HEK293 (cell line): ENCODE measurements around the gene SLC26A8.

Experiments
- CTCF ChIA-PET: fragments of 350-600 bp; formaldehyde crosslinking; extraction: SDS; loops from one replicate; lab custom pipeline; 2021; ENCODE audit warnings: antibody characterized with exemption; lab: Yijun Ruan, JAX
- POLR2A ChIA-PET: fragments of 300-600 bp; formaldehyde crosslinking; extraction: SDS; loops from one replicate; lab custom pipeline; 2020; ENCODE audit warnings: antibody characterized with exemption, inconsistent platforms; lab: Yijun Ruan, JAX
- H3K27ac ChIP-seq: fragments of 200-500 bp; sonication (Bioruptor generic); 2 replicates; pipeline ENCODE4 v1.5.1; 2014; ENCODE audit warnings: low read depth, low read length, control low read depth, inconsistent platforms; ENCODE audit errors: extremely low read depth
- H3K36me3 ChIP-seq, 2 experiments: fragments of 200-500 bp in 1 of 2; sonication (Bioruptor generic) in 1 of 2; 1 replicate in 1 of 2; 2 replicates in 1 of 2; pipeline ENCODE4 v1.5.1; 2014 to 2017; ENCODE audit warnings: inconsistent platforms in 2 of 2, low read length in 2 of 2; ENCODE audit not compliant: control insufficient read depth in 2 of 2, insufficient read depth in 1 of 2
- H3K4me1 ChIP-seq: fragments of 200-500 bp; sonication (Bioruptor generic); 2 replicates; pipeline ENCODE4 v1.5.1; 2014; ENCODE audit warnings: mild to moderate bottlenecking, low read length, inconsistent platforms; ENCODE audit not compliant: control insufficient read depth, insufficient read depth
- H3K4me3 ChIP-seq: 2 replicates; pipeline ENCODE4 v1.5.1; 2011; ENCODE audit warnings: low read depth, mild to moderate bottlenecking, control low read depth, low read length, moderate library complexity
- H3K9me3 ChIP-seq: fragments of 200-500 bp; sonication (Bioruptor generic); 2 replicates; pipeline ENCODE4 v1.5.1; 2014; ENCODE audit warnings: low read depth, low read length, inconsistent platforms; ENCODE audit not compliant: control insufficient read depth, insufficient read depth
- EGR2 ChIP-seq: fragments of 450-650 bp; formaldehyde crosslinking; IDR thresholded peaks from 2 replicates; pipeline ENCODE4 v1.5.1; 2016; ENCODE audit warnings: low read depth, missing biosample characterization, missing genetic modification characterization
- PRDM2 ChIP-seq: fragments of 450-650 bp; formaldehyde crosslinking; IDR thresholded peaks from 2 replicates; pipeline ENCODE4 v1.5.1; 2016; ENCODE audit warnings: missing biosample characterization, missing genetic modification characterization, borderline replicate concordance
- ZBTB49 ChIP-seq: fragments of 450-650 bp; formaldehyde crosslinking; IDR thresholded peaks from 2 replicates; pipeline ENCODE4 v1.5.1; 2016; ENCODE audit warnings: missing biosample characterization, missing genetic modification characterization, low read depth
- ZNF16 ChIP-seq: fragments of 450-650 bp; formaldehyde crosslinking; IDR thresholded peaks from 2 replicates; pipeline ENCODE4 v1.5.1; 2016; ENCODE audit warnings: low read depth, missing biosample characterization, missing genetic modification characterization
- ZNF24 ChIP-seq: fragments of 450-650 bp; formaldehyde crosslinking; IDR thresholded peaks from 2 replicates; pipeline ENCODE4 v1.5.1; 2016; ENCODE audit warnings: missing biosample characterization, missing genetic modification characterization
- ZNF274 ChIP-seq, 2 experiments: fragments of 200-500 bp in 1 of 2; fragments of 450-650 bp in 1 of 2; sonication (Bioruptor generic) in 1 of 2; formaldehyde crosslinking in 1 of 2; IDR thresholded peaks; 2 replicates each; pipeline versions ENCODE4 v1.5.1 to v1.6.1; 2014 to 2016; ENCODE audit warnings: borderline replicate concordance in 1 of 2, inconsistent platforms in 1 of 2, low read length in 1 of 2, missing biosample characterization in 1 of 2, missing genetic modification characterization in 1 of 2
- ZNF404 ChIP-seq: fragments of 450-650 bp; formaldehyde crosslinking; IDR thresholded peaks from 2 replicates; pipeline ENCODE4 v1.5.1; 2017; ENCODE audit warnings: missing biosample characterization, missing genetic modification characterization
- ZNF558 ChIP-seq: fragments of 450-650 bp; formaldehyde crosslinking; IDR thresholded peaks from 2 replicates; pipeline ENCODE4 v1.5.1; 2016; ENCODE audit warnings: missing biosample characterization, missing genetic modification characterization
- ZNF571 ChIP-seq: fragments of 450-650 bp; formaldehyde crosslinking; IDR thresholded peaks from 2 replicates; pipeline ENCODE4 v1.5.0; 2017; ENCODE audit warnings: missing biosample characterization, missing genetic modification characterization
- ZNF664 ChIP-seq: fragments of 450-650 bp; formaldehyde crosslinking; IDR thresholded peaks from 2 replicates; pipeline ENCODE4 v1.5.1; 2016; ENCODE audit warnings: missing biosample characterization, missing genetic modification characterization
- ZNF692 ChIP-seq: fragments of 450-650 bp; formaldehyde crosslinking; IDR thresholded peaks from 2 replicates; pipeline ENCODE4 v1.5.1; 2016; ENCODE audit warnings: missing biosample characterization, missing genetic modification characterization
- ZNF704 ChIP-seq: fragments of 450-650 bp; formaldehyde crosslinking; IDR thresholded peaks from 2 replicates; pipeline ENCODE4 v1.5.1; 2016; ENCODE audit warnings: missing biosample characterization, missing genetic modification characterization

SLC26A8 gene

GRCh38 chr6:35905141-35905785 is 119.2 kb downstream of the SLC26A8 start:
- TF ChIP-seq ZNF24 (tag by site-specific recombination) (no peak), ZNF664 (tag by site-specific recombination) (no peak), ZNF571 (tag by site-specific recombination) (no peak)
- H3K4me3 ChIP-seq: no peak overlapping the region
- H3K36me3 ChIP-seq: peaks cover 16 to 52% of the 10 kb centered on the region in 2 experiments; a peak in 2 of 3 replicates
- H3K27ac ChIP-seq: no peak overlapping the region
- H3K4me1 ChIP-seq: no peaks in the 10 kb centered on the region
- H3K9me3 ChIP-seq: no peaks in the 10 kb centered on the region
- CTCF ChIA-PET: no interaction called here
- POLR2A ChIA-PET: interaction anchor here (1.6 kb wide), 1 partner anchor 10 kb away, joined by 5 read pairs; no protein-coding TSS in a partner anchor

GRCh38 chr6:35903679-35904078 is 120.8 kb downstream of the SLC26A8 start:
- no peak overlapping the region for H3K27ac ChIP-seq
- CTCF ChIA-PET: interaction anchor here (0.5 to 1.1 kb wide), 5 partner anchors 15 to 303 kb away, joined by 3 to 4 read pairs (median 4); no protein-coding TSS in a partner anchor
- no peaks in the 10 kb centered on the region for H3K9me3 ChIP-seq

More at GRCh38 chr6:35903679-35904078, 120.8 kb downstream of the SLC26A8 start:
- TF ChIP-seq ZBTB49 (tag by site-specific recombination) (no peak), ZNF16 (tag by site-specific recombination) (no peak), ZNF704 (no peak), EGR2 (tag by site-specific recombination) (no peak), ZNF404 (tag by site-specific recombination) (no peak), ZNF692 (tag by site-specific recombination) (no peak), ZNF558 (no peak), ZNF274 (IDR thresholded peaks at IDR 0.05; ENCODE audit: low read length) (no peak), ZNF274 (tag by site-specific recombination; IDR thresholded peaks at IDR 0.05; ENCODE audit: borderline replicate concordance) (no peak), PRDM2 (tag by site-specific recombination) (no peak)
- Histone ChIP-seq H3K4me1 (no peaks in the 10 kb centered on the region), H3K4me3 (no peak overlapping the region), H3K36me3 (peaks cover 19 to 47% of the 10 kb centered on the region in 2 experiments; a peak in 2 of 3 replicates)
- POLR2A ChIA-PET: interaction anchor here (0.7 to 1.6 kb wide), 4 partner anchors 8 to 20 kb away, joined by 3 to 5 read pairs (median 4); no protein-coding TSS in a partner anchor
